DND-41 (cell line): Measurements from ENCODE around the gene APOC3.

Experiments used
- ATAC-seq: fragments of 200-7000 bp; cut with Tn5 transposase; 3 replicates; pipeline ENCODE4 v1.9.1; 2021; ENCODE audit warnings: low read depth; ENCODE audit not compliant: insufficient read depth
- DNase-seq: peaks from one replicate; pipeline ENCODE4 v3.0.0-alpha.2; 2020
- H2AFZ ChIP-seq: 2 replicates; pipeline ENCODE4 v1.6.0; 2012; ENCODE audit warnings: low read depth, low read length
- H3K27ac ChIP-seq: 2 replicates; pipeline ENCODE4 v1.5.1; 2012; ENCODE audit warnings: low read length, inconsistent platforms
- H3K27me3 ChIP-seq: fragments of 200-600 bp; sonication (generic); 2 replicates; pipeline ENCODE4 v1.6.0; 2012; ENCODE audit warnings: low read length, mild to moderate bottlenecking, inconsistent platforms; ENCODE audit not compliant: insufficient read depth, poor library complexity
- H3K36me3 ChIP-seq: 2 replicates; pipeline ENCODE4 v1.5.1; 2012; ENCODE audit warnings: low read length, inconsistent platforms; ENCODE audit not compliant: insufficient read depth
- H3K4me1 ChIP-seq: 2 replicates; pipeline ENCODE4 v1.5.1; 2012; ENCODE audit warnings: mild to moderate bottlenecking, low read length; ENCODE audit not compliant: insufficient read depth
- H3K4me2 ChIP-seq: 2 replicates; pipeline ENCODE4 v1.6.0; 2012; ENCODE audit warnings: mild to moderate bottlenecking, moderate library complexity, low read length, inconsistent platforms; ENCODE audit not compliant: insufficient read depth
- H3K4me3 ChIP-seq, 2 experiments: fragments of 200-600 bp in 1 of 2; shearing (Covaris generic) in 1 of 2; 2 replicates each; pipeline ENCODE4 v1.5.1; 2012 to 2016; ENCODE audit warnings: inconsistent platforms in 2 of 2, low read length in 2 of 2, mild to moderate bottlenecking in 2 of 2, low read depth in 1 of 2, moderate library complexity in 1 of 2
- H3K79me2 ChIP-seq: 2 replicates; pipeline ENCODE4 v1.6.0; 2012; ENCODE audit warnings: low read length, inconsistent platforms; ENCODE audit not compliant: insufficient read depth
- H3K9ac ChIP-seq: 2 replicates; pipeline ENCODE4 v1.6.0; 2012; ENCODE audit warnings: low read depth, mild to moderate bottlenecking, inconsistent platforms, low read length, moderate library complexity
- H3K9me3 ChIP-seq: 2 replicates; pipeline ENCODE4 v1.5.1; 2012; ENCODE audit warnings: low read length, moderate library complexity, mild to moderate bottlenecking, inconsistent platforms; ENCODE audit not compliant: insufficient read depth, severe bottlenecking
- H4K20me1 ChIP-seq: 2 replicates; pipeline ENCODE4 v1.6.0; 2012; ENCODE audit warnings: low read length; ENCODE audit not compliant: insufficient read depth
- EZH2 ChIP-seq: IDR thresholded peaks from 3 replicates; pipeline ENCODE4 v1.6.1; 2012; ENCODE audit warnings: borderline replicate concordance, low read depth, mild to moderate bottlenecking, moderate library complexity, low read length, inconsistent platforms; ENCODE audit not compliant: severe bottlenecking
- TF ChIP-seq, protein P1 (sequence below): IDR thresholded peaks from 2 replicates; pipeline ENCODE4 v1.5.1; 2012; ENCODE audit warnings: borderline replicate concordance, low read length, moderate library complexity, mild to moderate bottlenecking; ENCODE audit not compliant: poor library complexity, severe bottlenecking; ENCODE audit errors: extremely low read depth

The APOC3 gene

DNA sequence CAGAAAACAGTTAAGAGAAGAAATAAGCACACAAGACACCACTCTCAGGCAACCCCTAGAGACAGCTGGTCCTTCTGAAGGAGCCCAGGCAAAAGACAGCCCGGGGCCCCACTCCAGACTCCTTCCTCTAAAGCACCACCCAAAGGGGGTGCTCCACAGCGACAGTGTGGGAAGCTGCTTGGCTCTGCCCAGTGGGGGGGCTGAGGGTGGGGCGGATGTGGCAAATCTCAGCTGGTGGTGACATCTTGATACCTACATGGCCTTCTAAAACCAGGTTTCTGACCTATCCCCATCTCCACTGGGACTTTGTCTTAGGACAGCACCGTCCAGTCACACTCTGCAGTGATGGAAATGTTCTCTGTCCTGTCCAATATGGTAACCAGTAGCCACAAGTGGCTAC is 17.9 kb downstream of the APOC3 start:
- Histone ChIP-seq H3K27ac (no peak overlapping the region), H3K27me3 (no peaks in the 10 kb centered on the region), H3K4me3 (no peak overlapping the region), H3K9me3 (no peaks in the 10 kb centered on the region), H3K79me2 (no peaks in the 10 kb centered on the region), H3K4me2 (no peak overlapping the region), H3K9ac (no peak overlapping the region), H2AFZ (no peak overlapping the region), H3K36me3 (peaks cover 49% of the 10 kb centered on the region), H4K20me1 (no peaks in the 10 kb centered on the region), H3K4me1 (peaks cover 32% of the 10 kb centered on the region)
- ATAC-seq (no peak), DNase-seq (no peak)
- TF ChIP-seq EZH2: no peak
- TF ChIP-seq, protein P1, sequence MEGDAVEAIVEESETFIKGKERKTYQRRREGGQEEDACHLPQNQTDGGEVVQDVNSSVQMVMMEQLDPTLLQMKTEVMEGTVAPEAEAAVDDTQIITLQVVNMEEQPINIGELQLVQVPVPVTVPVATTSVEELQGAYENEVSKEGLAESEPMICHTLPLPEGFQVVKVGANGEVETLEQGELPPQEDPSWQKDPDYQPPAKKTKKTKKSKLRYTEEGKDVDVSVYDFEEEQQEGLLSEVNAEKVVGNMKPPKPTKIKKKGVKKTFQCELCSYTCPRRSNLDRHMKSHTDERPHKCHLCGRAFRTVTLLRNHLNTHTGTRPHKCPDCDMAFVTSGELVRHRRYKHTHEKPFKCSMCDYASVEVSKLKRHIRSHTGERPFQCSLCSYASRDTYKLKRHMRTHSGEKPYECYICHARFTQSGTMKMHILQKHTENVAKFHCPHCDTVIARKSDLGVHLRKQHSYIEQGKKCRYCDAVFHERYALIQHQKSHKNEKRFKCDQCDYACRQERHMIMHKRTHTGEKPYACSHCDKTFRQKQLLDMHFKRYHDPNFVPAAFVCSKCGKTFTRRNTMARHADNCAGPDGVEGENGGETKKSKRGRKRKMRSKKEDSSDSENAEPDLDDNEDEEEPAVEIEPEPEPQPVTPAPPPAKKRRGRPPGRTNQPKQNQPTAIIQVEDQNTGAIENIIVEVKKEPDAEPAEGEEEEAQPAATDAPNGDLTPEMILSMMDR: no peak

DNA sequence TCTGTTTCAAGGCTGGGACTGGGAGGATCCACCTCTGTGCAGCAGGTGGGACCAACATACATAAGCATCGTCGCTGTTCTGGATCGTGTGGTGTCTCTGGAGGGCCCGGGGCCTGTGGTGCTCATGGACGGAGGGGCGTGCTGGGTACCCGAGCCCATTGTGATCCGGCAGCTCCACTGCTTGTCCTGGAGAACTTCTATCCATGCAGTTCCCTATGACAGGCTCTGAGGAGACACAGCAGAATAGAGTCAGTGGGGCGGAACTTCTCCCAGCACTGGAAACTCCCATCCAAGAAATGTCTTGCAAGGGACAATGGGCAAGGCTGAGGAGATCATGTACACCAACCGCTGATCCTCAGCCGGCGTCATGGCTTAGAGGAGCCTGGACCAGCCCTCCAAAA is 19.4 kb downstream of the APOC3 start:
- no peak overlapping the region for H3K27ac ChIP-seq
- H4K20me1 ChIP-seq: no peaks in the 10 kb centered on the region
- no peak overlapping the region for H3K4me3 ChIP-seq
- ATAC-seq: no peak
- no peak overlapping the region for H2AFZ ChIP-seq
- H3K4me1 ChIP-seq: peaks cover 47% of the 10 kb centered on the region
- no peaks in the 10 kb centered on the region for H3K9me3 ChIP-seq
- H3K79me2 ChIP-seq: no peaks in the 10 kb centered on the region
- H3K4me2 ChIP-seq: no peak overlapping the region
- no peak for TF ChIP-seq EZH2
- no peak overlapping the region for H3K9ac ChIP-seq
- DNase-seq: no peak
- H3K27me3 ChIP-seq: no peaks in the 10 kb centered on the region
- H3K36me3 ChIP-seq: peaks cover 43% of the 10 kb centered on the region

DNA sequence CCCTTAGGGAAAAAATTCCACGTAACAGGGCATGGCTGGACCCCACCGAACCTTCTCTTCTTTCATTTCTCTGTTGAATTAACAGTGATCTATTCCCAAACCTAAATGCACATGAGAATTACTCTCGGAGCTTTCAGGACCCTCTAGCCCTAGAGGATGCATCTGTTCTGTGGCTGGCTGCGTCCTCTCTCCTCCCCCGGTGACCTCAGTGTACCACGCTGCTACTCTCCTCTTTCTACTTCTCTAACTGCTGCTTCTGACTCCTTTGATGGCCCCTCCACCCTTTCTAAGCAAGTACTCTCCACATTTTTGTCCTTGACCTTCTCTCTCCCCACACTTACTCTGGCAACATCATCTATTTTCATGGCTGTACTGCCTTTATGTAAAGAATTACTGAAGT is 19.8 kb downstream of the APOC3 start:
- H3K36me3 ChIP-seq: peaks cover 43% of the 10 kb centered on the region
- peak; percentile 39 for DNase-seq

GRCh38 chr11:116851626-116852025 is 21.9 kb downstream of the APOC3 start:
- Histone ChIP-seq H3K4me1 (peaks cover 60% of the 10 kb centered on the region), H2AFZ (peak overlapping the region; percentile 52), H4K20me1 (no peaks in the 10 kb centered on the region), H3K79me2 (no peaks in the 10 kb centered on the region), H3K9ac (peak overlapping the region; percentile 47), H3K9me3 (no peaks in the 10 kb centered on the region), H3K36me3 (peaks cover 23% of the 10 kb centered on the region), H3K4me3 (peak overlapping the region in 1 of 2 experiments; percentile 42; a peak in 2 of 4 replicates), H3K27me3 (no peaks in the 10 kb centered on the region), H3K4me2 (peak overlapping the region; percentile 62), H3K27ac (peak overlapping the region; percentile 91)
- DNase-seq (peak; percentile 86), ATAC-seq (peak; percentile 70)
- TF ChIP-seq EZH2: no peak
- TF ChIP-seq, protein P1: no peak

More for the DNA sequence above, 19.8 kb downstream of the APOC3 start:
- no peaks in the 10 kb centered on the region for H3K79me2 ChIP-seq
- peak overlapping the region; percentile 91 for H3K27ac ChIP-seq
- H3K4me1 ChIP-seq: peaks cover 51% of the 10 kb centered on the region
- no peaks in the 10 kb centered on the region for H3K9me3 ChIP-seq
- no peak overlapping the region for H2AFZ ChIP-seq
- no peak for ATAC-seq
- H3K4me2 ChIP-seq: no peak overlapping the region
- no peaks in the 10 kb centered on the region for H4K20me1 ChIP-seq
- no peak for TF ChIP-seq EZH2
- TF ChIP-seq, protein P1: no peak
- H3K4me3 ChIP-seq: no peak overlapping the region
- no peak overlapping the region for H3K9ac ChIP-seq
- no peaks in the 10 kb centered on the region for H3K27me3 ChIP-seq
